CD4-positive, alpha-beta T cell (primary cell): ENCODE data around the gene VGF. TPM values are rescaled to one million over a fixed set of nuclear protein-coding genes. Genes with fewer than 3 reads are reported as not detected.

ENCODE experiments used
- ATAC-seq: fragments of 200-7000 bp; cut with Tn5 transposase; one replicate; pipeline ENCODE4 v1.10.0; 2022; ENCODE audit warnings: mild to moderate bottlenecking; ENCODE audit not compliant: poor library complexity
- CTCF ChIA-PET: fragments of 350-600 bp; sonication (Branson Sonifier 250); formaldehyde crosslinking; loops from one replicate; lab custom pipeline; 2021; ENCODE audit warnings: antibody characterized with exemption, inconsistent platforms; lab: Charles Lee
- POLR2A ChIA-PET: fragments of 350-600 bp; sonication (Branson Sonifier 250); formaldehyde crosslinking; loops from one replicate; lab custom pipeline; 2021; ENCODE audit warnings: antibody characterized with exemption, inconsistent platforms; lab: Charles Lee
- DNase-seq, 14 experiments: peaks; one replicate each; pipeline ENCODE4 v3.0.0-alpha.2; 2013 to 2020; ENCODE audit warnings: mixed read lengths in 2 of 14
- H3K27ac ChIP-seq, 2 donors: one replicate each; pipeline versions ENCODE4 v1.5.1 to v1.7.0; 2013; ENCODE audit warnings: low read length in 2 of 2, low read depth in 1 of 2, mild to moderate bottlenecking in 1 of 2
- H3K27me3 ChIP-seq, 2 experiments: 1 replicate in 1 of 2; 2 replicates in 1 of 2; pipeline versions ENCODE4 v1.6.1 to v1.7.0; 2013; ENCODE audit warnings: low read length in 2 of 2, control low read depth in 1 of 2, mild to moderate bottlenecking in 1 of 2, moderate library complexity in 1 of 2; ENCODE audit not compliant: insufficient read depth in 2 of 2, control insufficient read depth in 1 of 2
- H3K36me3 ChIP-seq: one replicate; pipeline ENCODE4 v1.6.1; 2013; ENCODE audit warnings: low read length, control low read depth; ENCODE audit not compliant: insufficient read depth
- H3K4me1 ChIP-seq: one replicate; pipeline ENCODE4 v1.6.1; 2013; ENCODE audit warnings: low read length, control low read depth; ENCODE audit not compliant: insufficient read depth
- H3K4me3 ChIP-seq: one replicate; pipeline ENCODE4 v1.5.1; 2013; ENCODE audit warnings: mild to moderate bottlenecking, low read length, moderate library complexity
- H3K9me3 ChIP-seq, 2 experiments: 1 replicate in 1 of 2; 2 replicates in 1 of 2; pipeline versions ENCODE4 v1.6.1 to v1.7.0; 2013; ENCODE audit warnings: low read length in 2 of 2, mild to moderate bottlenecking in 2 of 2, control low read depth in 1 of 2, moderate library complexity in 1 of 2; ENCODE audit not compliant: control insufficient read depth in 1 of 2, insufficient read depth in 1 of 2
- H3K27ac Mint-ChIP-seq: one replicate; pipeline ENCODE4 v1.8.0; 2020; ENCODE audit warnings: mixed read lengths
- H3K27me3 Mint-ChIP-seq: one replicate; pipeline ENCODE4 v1.8.0; 2021; ENCODE audit warnings: mixed read lengths
- H3K36me3 Mint-ChIP-seq: one replicate; pipeline ENCODE4 v1.8.0; 2021; ENCODE audit warnings: low read depth, mixed read lengths
- H3K4me1 Mint-ChIP-seq: one replicate; pipeline ENCODE4 v1.8.0; 2021; ENCODE audit warnings: low read depth, mixed read lengths
- H3K4me3 Mint-ChIP-seq: one replicate; pipeline ENCODE4 v1.8.0; 2020; ENCODE audit warnings: mild to moderate bottlenecking, mixed read lengths
- H3K9me3 Mint-ChIP-seq: one replicate; pipeline ENCODE4 v1.8.0; 2020; ENCODE audit warnings: mixed read lengths
- intact Hi-C, 2 experiments: fragments of 100-400 bp; cut with DNase I in 1 of 2; cut with micrococcal nuclease in 1 of 2; formaldehyde crosslinking; loops; one replicate each; pipeline versions ENCODE4 v1.15.1 to v1.9.0; 2023 to 2025; cut with DNase I, micrococcal nuclease
- total RNA-seq, 174 experiments: library from RNA in 2 of 174; stranded (reverse) in 2 of 174; gene quantifications; one replicate each; pipeline ENCODE4 v1.2.3 and lab custom pipeline; 2021 to 2026
- TF ChIP-seq, protein P1 (sequence below): fragments of 200-600 bp; IDR thresholded peaks from one replicate; pipeline ENCODE4 v1.8.0; 2022; ENCODE audit warnings: antibody characterized with exemption, mild to moderate bottlenecking

The VGF gene
- total RNA-seq, 2 experiments from 2014 or later, result not detected

DNA sequence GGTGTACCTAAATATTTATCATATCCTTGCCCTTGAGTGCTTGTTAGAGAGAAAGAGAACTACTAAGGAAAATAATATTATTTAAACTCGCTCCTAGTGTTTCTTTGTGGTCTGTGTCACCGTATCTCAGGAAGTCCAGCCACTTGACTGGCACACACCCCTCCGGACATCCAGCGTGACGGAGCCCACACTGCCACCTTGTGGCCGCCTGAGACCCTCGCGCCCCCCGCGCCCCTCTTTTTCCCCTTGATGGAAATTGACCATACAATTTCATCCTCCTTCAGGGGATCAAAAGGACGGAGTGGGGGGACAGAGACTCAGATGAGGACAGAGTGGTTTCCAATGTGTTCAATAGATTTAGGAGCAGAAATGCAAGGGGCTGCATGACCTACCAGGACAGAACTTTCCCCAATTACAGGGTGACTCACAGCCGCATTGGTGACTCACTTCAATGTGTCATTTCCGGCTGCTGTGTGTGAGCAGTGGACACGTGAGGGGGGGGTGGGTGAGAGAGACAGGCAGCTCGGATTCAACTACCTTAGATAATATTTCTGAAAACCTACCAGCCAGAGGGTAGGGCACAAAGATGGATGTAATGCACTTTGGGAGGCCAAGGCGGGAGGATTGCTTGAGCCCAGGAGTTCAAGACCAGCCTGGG, 27.0 kb downstream of the VGF start:
- no peaks in the 10 kb centered on the region for H3K36me3 Mint-ChIP-seq
- H3K4me1 ChIP-seq, result peaks cover 16% of the 10 kb centered on the region
- ChIA-PET CTCF (interaction anchor here (0.8 to 1.5 kb wide), 2 partner anchors 8 to 15 kb away, joined by 3 read pairs; no protein-coding TSS in a partner anchor), POLR2A (no interaction called here)
- TF ChIP-seq, protein P1, sequence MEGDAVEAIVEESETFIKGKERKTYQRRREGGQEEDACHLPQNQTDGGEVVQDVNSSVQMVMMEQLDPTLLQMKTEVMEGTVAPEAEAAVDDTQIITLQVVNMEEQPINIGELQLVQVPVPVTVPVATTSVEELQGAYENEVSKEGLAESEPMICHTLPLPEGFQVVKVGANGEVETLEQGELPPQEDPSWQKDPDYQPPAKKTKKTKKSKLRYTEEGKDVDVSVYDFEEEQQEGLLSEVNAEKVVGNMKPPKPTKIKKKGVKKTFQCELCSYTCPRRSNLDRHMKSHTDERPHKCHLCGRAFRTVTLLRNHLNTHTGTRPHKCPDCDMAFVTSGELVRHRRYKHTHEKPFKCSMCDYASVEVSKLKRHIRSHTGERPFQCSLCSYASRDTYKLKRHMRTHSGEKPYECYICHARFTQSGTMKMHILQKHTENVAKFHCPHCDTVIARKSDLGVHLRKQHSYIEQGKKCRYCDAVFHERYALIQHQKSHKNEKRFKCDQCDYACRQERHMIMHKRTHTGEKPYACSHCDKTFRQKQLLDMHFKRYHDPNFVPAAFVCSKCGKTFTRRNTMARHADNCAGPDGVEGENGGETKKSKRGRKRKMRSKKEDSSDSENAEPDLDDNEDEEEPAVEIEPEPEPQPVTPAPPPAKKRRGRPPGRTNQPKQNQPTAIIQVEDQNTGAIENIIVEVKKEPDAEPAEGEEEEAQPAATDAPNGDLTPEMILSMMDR, result peak; percentile 58
- H3K4me1 Mint-ChIP-seq, result peaks cover 6% of the 10 kb centered on the region
- peaks cover 4 to 8% of the 10 kb centered on the region in 2 experiments for H3K27me3 ChIP-seq
- no peaks in the 10 kb centered on the region for H3K36me3 ChIP-seq
- ATAC-seq, result peak; percentile 93
- H3K27me3 Mint-ChIP-seq, result peaks cover 40% of the 10 kb centered on the region
- H3K9me3 Mint-ChIP-seq, result no peaks in the 10 kb centered on the region
- intact Hi-C loops, result no loop called here
- peaks cover 0 to 14% of the 10 kb centered on the region in 2 experiments for H3K9me3 ChIP-seq
- peak overlapping the region; percentile 11 for H3K4me3 Mint-ChIP-seq
- DNase-seq, result peak; percentile 25 to 92 (median 76)
- no peak overlapping the region for H3K4me3 ChIP-seq
- no peak overlapping the region for H3K27ac ChIP-seq
- H3K27ac Mint-ChIP-seq, result no peak overlapping the region

DNA sequence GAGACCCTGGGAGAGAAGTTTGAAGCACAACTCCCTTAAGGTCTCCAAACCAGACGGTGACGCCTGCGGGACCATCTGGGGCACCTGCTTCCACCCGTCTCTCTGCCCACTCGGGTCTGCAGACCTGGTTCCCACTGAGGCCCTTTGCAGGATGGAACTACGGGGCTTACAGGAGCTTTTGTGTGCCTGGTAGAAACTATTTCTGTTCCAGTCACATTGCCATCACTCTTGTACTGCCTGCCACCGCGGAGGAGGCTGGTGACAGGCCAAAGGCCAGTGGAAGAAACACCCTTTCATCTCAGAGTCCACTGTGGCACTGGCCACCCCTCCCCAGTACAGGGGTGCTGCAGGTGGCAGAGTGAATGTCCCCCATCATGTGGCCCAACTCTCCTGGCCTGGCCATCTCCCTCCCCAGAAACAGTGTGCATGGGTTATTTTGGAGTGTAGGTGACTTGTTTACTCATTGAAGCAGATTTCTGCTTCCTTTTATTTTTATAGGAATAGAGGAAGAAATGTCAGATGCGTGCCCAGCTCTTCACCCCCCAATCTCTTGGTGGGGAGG, 27.6 kb downstream of the VGF start:
- ChIA-PET CTCF (interaction anchor here (1.5 kb wide), 1 partner anchor 9 kb away, joined by 3 read pairs; no protein-coding TSS in a partner anchor), POLR2A (no interaction called here)
- TF ChIP-seq, protein P1, result no peak
- no peak for DNase-seq
- Mint-ChIP-seq H3K27ac (no peak overlapping the region), H3K36me3 (no peaks in the 10 kb centered on the region), H3K4me3 (no peak overlapping the region), H3K4me1 (peaks cover 6% of the 10 kb centered on the region), H3K27me3 (peaks cover 42% of the 10 kb centered on the region), H3K9me3 (no peaks in the 10 kb centered on the region)
- Histone ChIP-seq H3K36me3 (no peaks in the 10 kb centered on the region), H3K27me3 (peaks cover 4 to 8% of the 10 kb centered on the region in 2 experiments), H3K27ac (no peak overlapping the region), H3K4me3 (no peak overlapping the region), H3K9me3 (peaks cover 0 to 14% of the 10 kb centered on the region in 2 experiments), H3K4me1 (peaks cover 16% of the 10 kb centered on the region)
- ATAC-seq, result no peak
- intact Hi-C loops, result no loop called here

DNA sequence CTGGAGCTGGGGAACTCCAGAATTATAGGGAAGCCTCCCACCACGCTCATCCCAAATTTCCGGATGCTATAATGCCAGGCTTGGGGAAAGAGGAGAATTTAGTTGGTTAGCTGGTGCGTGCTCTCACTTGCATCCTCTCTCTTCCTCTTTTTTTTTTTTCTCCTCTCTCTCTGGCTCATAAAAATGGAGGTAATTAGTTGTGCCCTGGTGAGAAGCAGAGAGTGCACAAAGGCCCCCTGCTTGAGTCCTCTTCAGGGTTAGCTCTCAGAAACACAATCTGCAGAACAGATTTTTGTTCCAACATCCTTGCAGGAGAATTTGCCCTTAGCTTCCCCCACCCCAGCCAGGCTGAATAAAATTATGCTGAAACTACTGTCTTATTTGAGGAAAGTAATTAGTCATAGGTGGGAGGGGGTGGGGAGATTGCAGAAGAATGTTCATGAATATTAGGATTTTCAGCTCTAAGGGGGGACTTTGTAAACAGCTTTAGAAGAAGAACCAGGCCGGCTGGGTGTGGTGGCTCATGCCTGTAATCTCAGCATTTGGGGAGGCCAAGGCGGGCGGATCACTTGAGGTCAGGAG, 30.9 kb downstream of the VGF start:
- no peak overlapping the region for H3K27ac Mint-ChIP-seq

More for the DNA sequence above, 30.9 kb downstream of the VGF start:
- Mint-ChIP-seq H3K4me3 (no peak overlapping the region), H3K9me3 (no peaks in the 10 kb centered on the region), H3K4me1 (peaks cover 6% of the 10 kb centered on the region), H3K27me3 (peaks cover 53% of the 10 kb centered on the region), H3K36me3 (no peaks in the 10 kb centered on the region)
- TF ChIP-seq, protein P1, result no peak
- Histone ChIP-seq H3K4me3 (no peak overlapping the region), H3K9me3 (peaks cover 0 to 14% of the 10 kb centered on the region in 2 experiments), H3K36me3 (no peaks in the 10 kb centered on the region), H3K4me1 (peaks cover 16% of the 10 kb centered on the region), H3K27ac (no peak overlapping the region), H3K27me3 (peaks cover 4 to 12% of the 10 kb centered on the region in 2 experiments)
- ChIA-PET POLR2A (no interaction called here), CTCF (interaction anchor here (1.2 kb wide), 1 partner anchor 9 kb away, joined by 4 read pairs; no protein-coding TSS in a partner anchor)
- intact Hi-C loops, result no loop called here
- ATAC-seq, result no peak
- DNase-seq, result no peak
